PC-9 (cell line): ENCODE data around the gene FOXP2.

Source experiments
- CTCF ChIP-seq: fragments of 200-600 bp; sonication (generic); conservative IDR thresholded peaks from 2 replicates; pipeline ENCODE4 v1.6.1; 2017; ENCODE audit warnings: mixed run types, antibody characterized with exemption, mild to moderate bottlenecking, moderate library complexity
- EZH2 ChIP-seq: fragments of 200-600 bp; sonication (generic); IDR thresholded peaks from 2 replicates; pipeline ENCODE4 v1.8.0; 2017; ENCODE audit warnings: antibody characterized with exemption, low read depth

DNA sequence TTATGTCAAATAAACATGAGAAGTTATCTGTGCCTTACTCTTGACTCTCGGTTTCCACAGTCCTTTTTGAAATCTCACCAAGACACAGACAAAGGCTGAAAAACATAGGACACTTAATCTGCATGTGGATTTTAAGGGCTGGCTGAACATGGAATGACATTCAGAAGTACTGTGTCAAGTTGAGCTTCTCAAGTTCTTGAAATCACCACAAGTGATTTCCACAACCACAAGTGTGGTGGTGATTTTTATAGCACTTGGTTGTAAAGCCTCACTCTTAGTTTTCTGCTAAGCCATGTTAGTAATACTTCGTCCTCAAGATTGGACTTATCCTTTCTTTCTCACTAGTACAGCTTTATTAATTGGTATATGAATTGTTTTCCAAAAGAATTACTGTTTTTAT lies 29.6 kb downstream of the FOXP2 start:
- no peak for TF ChIP-seq CTCF
- TF ChIP-seq EZH2 = no peak
